Esophagus muscularis mucosa (tissue), 4 donors: Measurements from ENCODE around the gene TRAF3IP3. TPM values are rescaled to one million over a fixed set of nuclear protein-coding genes. Genes with fewer than 3 reads are reported as not detected.

Source experiments
- DNase-seq: peaks from one replicate; pipeline ENCODE4 v3.0.0-alpha.2; 2017; ENCODE audit errors: extremely low spot score
- H3K27ac ChIP-seq, 4 donors: fragments of 200-600 bp; sonication (generic); replicated peaks in 1 of 4; 1 replicate in 3 of 4; 2 replicates in 1 of 4; pipeline ENCODE4 v1.5.1; 2016 to 2019; ENCODE audit warnings: mild to moderate bottlenecking in 1 of 4
- H3K27me3 ChIP-seq, 4 donors: fragments of 200-600 bp; sonication (generic); one replicate each; pipeline versions ENCODE4 v1.5.1 to v1.6.0; 2016 to 2019
- H3K36me3 ChIP-seq, 4 donors: fragments of 200-600 bp; sonication (generic); one replicate each; pipeline ENCODE4 v1.5.1; 2016 to 2019
- H3K4me1 ChIP-seq, 4 donors: fragments of 200-600 bp; sonication (generic); one replicate each; pipeline ENCODE4 v1.5.1; 2016 to 2019
- H3K4me3 ChIP-seq, 4 donors: fragments of 200-600 bp; sonication (generic); 1 replicate in 2 of 4; 2 replicates in 2 of 4; pipeline ENCODE4 v1.5.1; 2016 to 2019; ENCODE audit warnings: mild to moderate bottlenecking in 4 of 4, moderate library complexity in 1 of 4
- H3K9me3 ChIP-seq, 4 donors: fragments of 200-600 bp; sonication (generic); 1 replicate in 3 of 4; 2 replicates in 1 of 4; pipeline ENCODE4 v1.5.1; 2016 to 2019
- CTCF ChIP-seq, 3 experiments: fragments of 200-600 bp in 2 of 3; fragments of 450-650 bp in 1 of 3; sonication (generic) in 2 of 3; IDR thresholded peaks; one replicate each; pipeline ENCODE4 v1.5.1; 2017 to 2019; ENCODE audit warnings: antibody characterized with exemption in 3 of 3, mild to moderate bottlenecking in 2 of 3, moderate library complexity in 1 of 3
- EP300 ChIP-seq: sonication (generic); formaldehyde crosslinking; IDR thresholded peaks from one replicate; pipeline ENCODE4 v1.6.1; 2017; ENCODE audit warnings: antibody characterized with exemption
- POLR2A ChIP-seq: fragments of 450-650 bp; IDR thresholded peaks from one replicate; pipeline ENCODE4 v1.6.1; 2017; ENCODE audit warnings: antibody characterized with exemption, moderate library complexity, mild to moderate bottlenecking, low read depth
- POLR2AphosphoS5 ChIP-seq, 2 donors: sonication (generic); formaldehyde crosslinking; IDR thresholded peaks; one replicate each; pipeline ENCODE4 v1.6.1; 2017; ENCODE audit warnings: antibody characterized with exemption in 2 of 2
- WGBS: methylation state at CpG from one replicate; pipeline ENCODE4 v1.1.5; 2018; 5-methylcytosine and 5-hydroxymethylcytosine counted together
- intact Hi-C: fragments of 100-400 bp; cut with DNase I; formaldehyde crosslinking; loops from one replicate; pipeline ENCODE4 v1.15.1; 2023
- total RNA-seq, 4 donors: library from RNA; depleted of rRNA; stranded (reverse); fragments of >200 nt; gene quantifications; one replicate each; pipeline versions ENCODE4 v1.1.0 to v1.2.1, GENCODE V29; 2016

Gene TRAF3IP3
- total RNA-seq, 4 donors from 2014 or later: 1.0 to 4.3 (median 2.8) TPM

- TF ChIP-seq POLR2A: no peak
- TF ChIP-seq EP300: no peak
- no peak for TF ChIP-seq CTCF (IDR thresholded peaks at IDR 0.05)
- no peak for TF ChIP-seq POLR2AphosphoS5 (IDR thresholded peaks at IDR 0.05)
- H3K36me3 ChIP-seq: no peaks in the 10 kb centered on the region
- 94% methylated on average over 1 of the region's 1 CpG for WGBS
- no peak overlapping the region for H3K27ac ChIP-seq
- no peaks in the 10 kb centered on the region for H3K27me3 ChIP-seq
- DNase-seq: no peak
- intact Hi-C loops: no loop called here
- peaks cover 16 to 23% (median 18%) of the 10 kb centered on the region in 4 donors for H3K4me1 ChIP-seq
- no peaks in the 10 kb centered on the region for H3K9me3 ChIP-seq
- no peak overlapping the region for H3K4me3 ChIP-seq
Observed at GRCh38 chr1:209738270-209738669, 17.6 kb upstream of the TRAF3IP3 start.

GRCh38 chr1:209741193-209741592 is 14.7 kb upstream of the TRAF3IP3 start:
- H3K36me3 ChIP-seq: no peaks in the 10 kb centered on the region
- DNase-seq: no peak
- WGBS: 100% methylated on average over 3 of the region's 3 CpGs
- H3K27me3 ChIP-seq: no peaks in the 10 kb centered on the region
- peaks cover 16 to 21% (median 18%) of the 10 kb centered on the region in 4 donors for H3K4me1 ChIP-seq
- no peaks in the 10 kb centered on the region for H3K9me3 ChIP-seq
- no peak overlapping the region for H3K27ac ChIP-seq
- H3K4me3 ChIP-seq: no peak overlapping the region
- intact Hi-C loops: no loop called here
- TF ChIP-seq EP300 (no peak), POLR2A (no peak), CTCF (IDR thresholded peaks at IDR 0.05) (no peak), POLR2AphosphoS5 (IDR thresholded peaks at IDR 0.05) (no peak)

- DNase-seq: no peak
- TF ChIP-seq EP300: no peak
- TF ChIP-seq CTCF (IDR thresholded peaks at IDR 0.05): no peak
- no peak for TF ChIP-seq POLR2AphosphoS5 (IDR thresholded peaks at IDR 0.05)
- no peak for TF ChIP-seq POLR2A
- 65% methylated on average over 2 of the region's 2 CpGs for WGBS
- H3K4me3 ChIP-seq: peak overlapping the region in 2 of 4 donors; percentile 9 to 15
- no peaks in the 10 kb centered on the region for H3K9me3 ChIP-seq
- H3K4me1 ChIP-seq: peaks cover 16 to 21% (median 18%) of the 10 kb centered on the region in 4 donors
- H3K27ac ChIP-seq: peak overlapping the region; percentile 31 to 66 (median 47)
- intact Hi-C loops: no loop called here
- no peaks in the 10 kb centered on the region for H3K36me3 ChIP-seq
- no peaks in the 10 kb centered on the region for H3K27me3 ChIP-seq
Observed at GRCh38 chr1:209741889-209742288, 14.0 kb upstream of the TRAF3IP3 start.

GRCh38 chr1:209742409-209743144 is 13.3 kb upstream of the TRAF3IP3 start:
- no peak for DNase-seq
- intact Hi-C loops: no loop called here
- 40% methylated on average over 8 of the region's 8 CpGs for WGBS
- TF ChIP-seq POLR2A (no peak), EP300 (no peak), POLR2AphosphoS5 (IDR thresholded peaks at IDR 0.05) (no peak), CTCF (IDR thresholded peaks at IDR 0.05) (no peak)
- Histone ChIP-seq H3K27ac (peak overlapping the region; percentile 31 to 66 (median 47)), H3K4me1 (peaks cover 19 to 26% (median 24%) of the 10 kb centered on the region in 4 donors), H3K27me3 (no peaks in the 10 kb centered on the region), H3K9me3 (no peaks in the 10 kb centered on the region), H3K4me3 (peak overlapping the region in 3 of 4 donors; percentile 5 to 15 (median 9)), H3K36me3 (no peaks in the 10 kb centered on the region)

- WGBS: 39% methylated on average over 2 of the region's 2 CpGs
- TF ChIP-seq POLR2AphosphoS5 (IDR thresholded peaks at IDR 0.05): peak in 1 of 2 donors; percentile 20
- TF ChIP-seq CTCF (IDR thresholded peaks at IDR 0.05): no peak
- no peak for TF ChIP-seq POLR2A
- no peak for TF ChIP-seq EP300
- intact Hi-C loops: no loop called here
Observed at GRCh38 chr1:209743145-209743482, 12.7 kb upstream of the TRAF3IP3 start.

More at GRCh38 chr1:209743145-209743482, 12.7 kb upstream of the TRAF3IP3 start:
- no peak for DNase-seq
- Histone ChIP-seq H3K4me1 (peaks cover 24 to 31% (median 29%) of the 10 kb centered on the region in 4 donors), H3K27me3 (no peaks in the 10 kb centered on the region), H3K9me3 (no peaks in the 10 kb centered on the region), H3K27ac (peak overlapping the region in 2 of 4 donors; percentile 31 to 66), H3K36me3 (no peaks in the 10 kb centered on the region), H3K4me3 (no peak overlapping the region)
